GM12864 (cell line): ENCODE data around the gene UCHL1.
"Not testable (repeated sequence)": the region's sequence is repeated elsewhere in the genome, so short reads cannot be mapped to it uniquely, and the experiment has no call there.

Experiments
- DNase-seq: peaks from one replicate; pipeline ENCODE4 v3.0.0-alpha.2; 2011; ENCODE audit warnings: low read depth
- H3K4me3 ChIP-seq: 2 replicates; pipeline ENCODE4 v1.5.1; 2011; ENCODE audit warnings: mild to moderate bottlenecking, low read depth, low read length, control low read depth
- CTCF ChIP-seq: IDR thresholded peaks from 2 replicates; pipeline ENCODE4 v1.5.1; 2011; ENCODE audit warnings: low read depth, mild to moderate bottlenecking, moderate library complexity, low read length, control low read depth, inconsistent platforms; ENCODE audit errors: missing control alignments

Gene UCHL1

GRCh38 chr4:41268721-41269517, 12.2 kb downstream of the UCHL1 start:
- DNase-seq: no peak
- no peak overlapping the region for H3K4me3 ChIP-seq
- no peak for TF ChIP-seq CTCF

- no peak overlapping the region for H3K4me3 ChIP-seq
- TF ChIP-seq CTCF: no peak
- DNase-seq: no peak
Measured at GRCh38 chr4:41269682-41270081, 13.0 kb downstream of the UCHL1 start.

GRCh38 chr4:41275931-41276330, 19.2 kb downstream of the UCHL1 start:
- not testable (repeated sequence) for H3K4me3 ChIP-seq, DNase-seq

- no peak for DNase-seq
- no peak for TF ChIP-seq CTCF
- no peak overlapping the region for H3K4me3 ChIP-seq
Measured at GRCh38 chr4:41280010-41280409, 23.3 kb downstream of the UCHL1 start.

GRCh38 chr4:41281038-41281634, 24.4 kb downstream of the UCHL1 start:
- peak; percentile 73 for TF ChIP-seq CTCF
- DNase-seq: no peak
- H3K4me3 ChIP-seq: no peak overlapping the region

GRCh38 chr4:41282366-41282765, 25.6 kb downstream of the UCHL1 start:
- H3K4me3 ChIP-seq: no peak overlapping the region
- no peak for TF ChIP-seq CTCF
- DNase-seq: no peak

GRCh38 chr4:41285202-41285863, 28.6 kb downstream of the UCHL1 start:
- no peak for TF ChIP-seq CTCF
- DNase-seq: no peak

More at GRCh38 chr4:41285202-41285863, 28.6 kb downstream of the UCHL1 start:
- H3K4me3 ChIP-seq: no peak overlapping the region
